Measurements from ENCODE around the gene ATP5PO.

Gene ATP5PO

GRCh38 chr21:33898586-33898985, 17.0 kb downstream of the ATP5PO start:
- DNase-seq (ENCODE audit: low spot score): no peak

- DNase-seq (ENCODE audit: low spot score): no peak
Measured at GRCh38 chr21:33897739-33898138, 17.9 kb downstream of the ATP5PO start.

- no peak for DNase-seq (ENCODE audit: low spot score)
Measured at GRCh38 chr21:33897098-33897497, 18.5 kb downstream of the ATP5PO start.

- no peak for DNase-seq (ENCODE audit: low spot score)
Measured at GRCh38 chr21:33896691-33897090, 18.9 kb downstream of the ATP5PO start.

- DNase-seq (ENCODE audit: low spot score): no peak
Measured at GRCh38 chr21:33895356-33895755, 20.2 kb downstream of the ATP5PO start.

DNA sequence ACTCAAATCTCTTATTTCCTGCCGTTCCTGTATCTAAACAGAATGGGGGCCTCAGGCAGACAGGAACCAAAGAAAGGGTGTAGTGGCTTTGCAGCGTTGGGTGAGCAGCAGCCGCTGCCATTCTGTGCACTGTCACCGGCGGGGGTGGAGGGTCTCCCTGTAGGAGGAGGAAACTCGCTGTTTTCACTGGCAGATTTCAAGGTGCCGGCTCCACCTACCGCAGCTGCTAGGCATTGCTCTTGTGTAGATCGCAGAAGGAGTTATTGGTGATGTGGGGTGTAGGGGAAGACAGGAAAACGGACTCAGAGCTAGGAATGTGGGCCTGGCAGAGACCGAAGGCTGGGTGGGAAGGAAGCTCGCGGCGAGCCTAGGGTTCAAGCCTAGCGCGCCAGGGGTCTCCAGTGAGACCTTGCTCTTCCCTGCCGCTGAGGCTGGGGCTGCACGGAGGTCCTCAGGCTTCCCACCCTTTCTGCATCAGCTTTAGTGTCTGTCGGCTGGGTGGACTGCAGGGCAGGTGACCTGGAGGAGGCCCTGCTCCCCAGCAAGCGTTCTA, 20.8 kb downstream of the ATP5PO start:
- DNase-seq (ENCODE audit: low spot score): peak; percentile 63

GRCh38 chr21:33893917-33894316, 21.7 kb downstream of the ATP5PO start:
- no peak for DNase-seq (ENCODE audit: low spot score)

GRCh38 chr21:33892853-33893252, 22.8 kb downstream of the ATP5PO start:
- DNase-seq (ENCODE audit: low spot score): no peak

DNA sequence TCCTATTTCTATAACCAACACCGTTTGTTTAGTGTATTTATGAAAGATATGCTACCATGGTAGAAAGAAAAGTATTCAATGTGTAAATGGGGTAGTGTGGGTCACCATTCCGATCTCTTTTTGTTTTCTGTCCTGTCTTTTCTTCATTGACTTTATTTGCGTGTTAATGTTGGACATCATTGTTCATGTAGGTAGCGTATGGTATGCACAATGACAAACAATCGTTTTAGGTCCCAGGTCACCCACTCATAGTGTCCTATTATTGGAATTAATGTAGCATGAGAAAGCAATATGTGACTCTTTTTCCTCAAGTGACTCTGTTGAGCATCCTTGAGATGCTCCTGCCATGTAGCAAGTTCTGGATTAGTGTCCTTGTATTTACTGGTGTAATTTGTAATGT, 25.4 kb downstream of the ATP5PO start:
- no peak for DNase-seq (ENCODE audit: low spot score)

- no peak for DNase-seq (ENCODE audit: low spot score)
Measured at GRCh38 chr21:33886321-33886720, 29.3 kb downstream of the ATP5PO start.

- DNase-seq (ENCODE audit: low spot score): no peak
Measured at GRCh38 chr21:33885172-33885514, 30.5 kb downstream of the ATP5PO start.

- DNase-seq (ENCODE audit: low spot score): no peak
Measured at GRCh38 chr21:33884376-33885171, 31.0 kb downstream of the ATP5PO start.

DNA sequence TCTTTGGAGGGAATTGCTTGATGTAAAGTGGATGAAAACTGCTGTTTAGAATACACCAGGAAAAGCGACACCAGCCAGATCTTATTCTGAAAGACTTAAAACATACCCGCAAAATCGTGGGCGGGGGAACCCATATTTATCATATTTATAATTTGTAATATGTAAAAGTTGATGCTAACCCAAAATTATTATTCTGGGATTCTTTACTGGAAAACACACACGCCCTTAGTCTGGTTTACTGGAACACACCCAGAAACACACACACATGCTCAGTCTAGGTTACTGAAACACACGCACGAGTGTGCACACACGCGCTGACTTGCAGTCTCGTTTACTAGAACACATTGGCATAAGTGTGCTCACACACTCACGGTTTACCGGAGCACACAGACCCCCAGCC, 32.5 kb downstream of the ATP5PO start:
- DNase-seq (ENCODE audit: low spot score): no peak

DNA sequence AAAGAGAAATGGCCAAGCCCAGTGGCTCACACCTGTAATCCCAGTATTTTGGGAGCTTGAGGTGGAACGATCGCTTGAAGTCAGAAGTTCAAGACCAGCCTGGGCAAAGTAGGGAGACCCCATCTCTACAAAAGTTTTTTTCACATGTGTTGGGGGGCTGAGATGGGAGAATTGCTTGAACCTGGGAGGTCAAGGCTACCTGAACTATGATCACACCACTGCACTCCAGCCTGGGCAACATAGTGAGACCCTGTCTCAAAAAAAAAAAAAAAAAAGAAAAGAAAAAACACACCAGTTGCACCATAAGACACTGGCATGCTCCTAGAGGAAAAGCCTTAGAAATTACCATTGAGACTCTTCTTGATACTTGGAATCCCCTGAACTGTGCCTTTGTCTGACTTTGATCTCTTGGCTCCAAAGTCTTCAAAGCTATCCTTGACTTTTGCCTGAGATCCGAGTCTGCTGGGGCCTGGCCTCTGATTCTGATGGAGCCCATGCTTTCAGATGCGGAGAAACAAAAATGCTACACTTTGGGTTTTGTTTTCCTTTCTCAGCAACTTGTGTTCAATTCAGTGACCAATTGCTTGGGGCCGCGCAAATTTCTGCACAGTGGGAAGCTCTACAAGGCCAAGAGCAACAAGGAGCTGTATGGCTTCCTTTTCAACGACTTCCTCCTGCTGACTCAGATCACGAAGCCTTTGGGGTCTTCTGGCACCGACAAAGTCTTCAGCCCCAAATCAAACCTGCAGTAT, 33.7 kb downstream of the ATP5PO start:
- no peak for DNase-seq (ENCODE audit: low spot score)

DNA sequence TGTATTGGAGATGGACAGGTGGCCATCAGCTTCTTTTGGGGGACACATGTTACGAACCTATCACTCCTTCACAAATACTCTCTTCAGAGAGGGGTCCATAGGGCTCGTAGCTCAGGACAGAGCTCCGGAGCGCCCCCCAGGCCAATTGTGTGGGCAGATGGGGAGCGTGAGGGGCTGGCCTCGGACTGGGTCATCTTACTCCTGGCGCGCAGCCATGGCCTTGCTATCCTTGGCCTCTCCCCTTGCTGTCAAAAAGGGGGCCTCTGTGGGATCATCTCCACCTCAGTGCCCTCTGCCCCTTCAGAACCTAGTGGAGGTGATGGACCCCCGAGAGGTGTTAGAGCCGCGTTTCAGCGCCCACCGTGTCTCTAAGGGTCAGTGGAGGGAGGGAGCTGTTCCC, 35.0 kb downstream of the ATP5PO start:
- DNase-seq (ENCODE audit: low spot score): no peak

- no peak for DNase-seq (ENCODE audit: low spot score)
Measured at GRCh38 chr21:33878824-33879223, 36.8 kb downstream of the ATP5PO start.

GRCh38 chr21:33875026-33875695, 40.4 kb downstream of the ATP5PO start:
- DNase-seq (ENCODE audit: low spot score): no peak

- DNase-seq (ENCODE audit: low spot score): no peak
Measured at GRCh38 chr21:33874161-33874560, 41.4 kb downstream of the ATP5PO start.

DNA sequence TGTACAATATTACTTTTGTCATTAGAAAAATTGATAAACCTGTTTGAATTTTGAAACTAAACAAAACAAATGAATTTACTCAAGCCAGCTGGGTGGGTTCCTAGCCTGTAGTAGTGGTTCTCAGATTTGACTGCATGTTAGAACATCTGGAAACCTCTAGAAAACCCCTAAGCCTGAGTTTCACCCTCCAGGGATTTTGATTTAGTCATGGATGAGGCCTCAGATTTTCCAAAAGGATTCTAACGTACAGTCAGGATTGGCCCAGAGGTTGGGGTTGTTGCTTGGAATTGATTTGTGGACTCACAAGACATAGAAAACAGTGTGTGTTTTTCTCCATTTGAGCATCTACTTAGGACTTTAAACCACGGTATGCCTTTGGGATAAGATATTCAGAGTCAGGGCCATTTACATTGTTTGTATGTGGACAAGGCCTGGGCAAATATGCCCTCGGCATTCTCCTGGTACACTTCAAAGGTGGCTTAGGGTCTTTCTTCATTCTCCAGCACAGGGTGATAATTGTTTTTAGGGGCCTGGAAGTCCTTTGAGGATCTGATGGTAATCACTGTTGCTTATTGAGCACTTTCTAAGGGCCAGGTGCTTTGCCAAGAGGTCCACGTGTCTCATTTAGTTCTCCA, 42.6 kb downstream of the ATP5PO start:
- no peak for DNase-seq (ENCODE audit: low spot score)

DNA sequence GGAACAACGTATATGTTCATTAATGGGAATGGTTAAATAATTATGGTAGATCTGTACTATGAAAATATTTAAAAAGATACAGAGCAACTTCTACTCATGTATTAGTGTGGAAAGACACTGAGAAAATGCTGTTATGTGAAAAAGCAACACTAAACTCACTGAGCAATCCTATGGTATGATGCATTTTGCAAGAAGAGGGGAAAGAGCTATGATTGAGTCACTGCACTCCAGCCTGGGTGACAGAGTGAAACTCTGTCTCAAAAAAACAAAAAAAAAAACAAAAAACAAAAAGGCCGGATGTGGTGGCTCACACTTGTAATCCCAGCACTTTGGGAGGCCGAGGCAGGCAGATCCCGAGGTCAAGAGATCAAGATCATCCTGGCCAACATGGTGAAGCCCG, 44.4 kb downstream of the ATP5PO start:
- DNase-seq (ENCODE audit: low spot score): no peak

DNA sequence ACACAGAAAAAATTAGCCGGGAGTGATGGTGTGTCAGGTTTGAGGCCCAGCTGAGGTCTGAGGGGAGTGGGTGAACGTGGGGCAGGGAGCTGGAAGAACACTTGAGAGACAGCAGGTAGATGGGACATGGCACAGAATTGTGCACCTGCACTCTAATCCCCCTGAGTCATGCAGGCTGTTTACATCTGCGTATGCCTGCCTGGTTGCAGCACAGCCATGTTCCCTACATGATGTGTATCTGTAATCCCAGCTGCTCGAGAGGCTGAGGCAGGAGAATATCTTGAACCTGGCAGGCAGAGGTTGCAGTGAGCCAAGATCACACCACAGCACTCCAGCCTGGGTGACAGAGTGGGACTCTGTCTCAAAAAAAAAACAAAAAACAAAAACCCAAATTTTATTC, 44.8 kb downstream of the ATP5PO start:
- no peak for DNase-seq (ENCODE audit: low spot score)

- no peak for DNase-seq (ENCODE audit: low spot score)
Measured at GRCh38 chr21:33869873-33870272, 45.7 kb downstream of the ATP5PO start.

Data from HuH-7.5 (cell line).